ENCODE measurements around the gene SCUBE2. TPM values are rescaled to one million over a fixed set of nuclear protein-coding genes. Genes with fewer than 3 reads are reported as not detected.

Gene SCUBE2
- total and polyA plus RNA-seq, 2 experiments from 2014 or later = 1.3 to 3.5 TPM

DNA sequence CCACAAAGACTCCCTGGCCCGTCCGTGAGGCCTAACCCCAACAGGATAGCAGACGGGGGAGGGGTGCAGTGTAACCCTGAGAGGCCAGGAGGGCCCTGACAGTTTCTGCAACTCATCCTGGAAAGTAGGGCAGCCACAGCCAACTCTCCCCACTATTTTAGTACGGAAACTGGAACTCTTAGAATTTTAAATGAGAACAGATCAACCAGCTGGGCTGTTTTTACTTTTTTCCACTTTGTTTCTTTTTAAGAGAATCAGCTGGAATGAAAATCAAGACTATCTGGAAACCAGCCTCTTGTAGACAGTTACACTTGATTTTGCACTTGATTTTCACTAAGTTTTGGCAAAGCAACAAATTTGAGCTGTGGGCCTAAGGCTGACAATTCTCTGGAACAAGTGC is 44.9 kb downstream of the SCUBE2 start:
- Histone ChIP-seq H3K9ac (no peak overlapping the region), H3K9me3 (ENCODE audit: low read depth) (no peaks in the 10 kb centered on the region), H3K4me1 (ENCODE audit: insufficient read depth) (peaks cover 9% of the 10 kb centered on the region), H3K79me2 (ENCODE audit: insufficient read depth) (no peaks in the 10 kb centered on the region), H3K9me2 (ENCODE audit: insufficient read depth) (no peaks in the 10 kb centered on the region), H3K4me3 (no peak overlapping the region), H3K4me2 (ENCODE audit: unreplicated experiment) (no peak overlapping the region), H3K36me3 (ENCODE audit: low read depth) (no peaks in the 10 kb centered on the region), H2AFZ (no peak overlapping the region), H3K27ac (no peak overlapping the region), H4K20me1 (ENCODE audit: insufficient read depth) (no peaks in the 10 kb centered on the region), H3K27me3 (replicated peaks; ENCODE audit: insufficient read depth) (no peaks in the 10 kb centered on the region), H3F3A (ENCODE audit: insufficient read depth) (peaks cover 11% of the 10 kb centered on the region)
- in situ Hi-C loops (cut with MboI) = no loop called here
- 83 to 87% methylated on average over 4 of the region's 4 CpGs for WGBS, 2 experiments (ENCODE audit: low coverage in 1 of 2, low lambda C conversion rate in 2 of 2, missing lambda C conversion rate in 2 of 2)
- TF ChIP-seq EZH2 (IDR thresholded peaks at IDR 0.05; ENCODE audit: insufficient read depth, poor library complexity, severe bottlenecking) (no peak), EZH2phosphoT487 (IDR thresholded peaks at IDR 0.05; ENCODE audit: insufficient read depth, low read depth) (no peak)
- no peak for DNase-seq

DNA sequence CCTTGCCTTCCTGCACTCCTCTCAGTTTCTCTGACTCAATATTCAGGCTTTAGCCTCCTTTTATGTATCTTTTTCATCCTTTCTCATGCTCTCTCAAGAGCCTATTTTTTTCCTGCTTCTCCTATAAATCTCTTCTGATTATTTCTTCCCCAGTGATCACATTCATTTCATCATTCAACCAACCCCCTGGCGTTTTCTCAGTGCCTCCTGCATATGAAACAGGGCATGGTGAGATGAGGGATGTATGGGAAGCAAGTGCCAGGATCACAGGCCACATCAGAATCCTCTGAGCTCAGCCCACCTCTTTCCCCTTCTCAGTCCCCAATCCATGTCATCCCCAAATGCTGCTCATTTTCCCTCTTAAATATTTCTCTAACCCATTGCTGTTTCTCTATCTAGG is 48.9 kb downstream of the SCUBE2 start:
- Histone ChIP-seq H3K9ac (no peak overlapping the region), H3K79me2 (ENCODE audit: insufficient read depth) (no peaks in the 10 kb centered on the region), H3K4me2 (ENCODE audit: unreplicated experiment) (no peak overlapping the region), H3K4me1 (ENCODE audit: insufficient read depth) (no peaks in the 10 kb centered on the region), H3K9me2 (ENCODE audit: insufficient read depth) (no peaks in the 10 kb centered on the region), H3K4me3 (no peak overlapping the region), H3K27ac (no peak overlapping the region), H3F3A (ENCODE audit: insufficient read depth) (no peaks in the 10 kb centered on the region), H2AFZ (no peak overlapping the region), H3K36me3 (ENCODE audit: low read depth) (no peaks in the 10 kb centered on the region), H3K27me3 (replicated peaks; ENCODE audit: insufficient read depth) (no peaks in the 10 kb centered on the region), H4K20me1 (ENCODE audit: insufficient read depth) (no peaks in the 10 kb centered on the region), H3K9me3 (ENCODE audit: low read depth) (no peaks in the 10 kb centered on the region)
- DNase-seq = no peak
- in situ Hi-C loops (cut with MboI) = no loop called here
- no peak for TF ChIP-seq EZH2 (IDR thresholded peaks at IDR 0.05; ENCODE audit: insufficient read depth, poor library complexity, severe bottlenecking)
- TF ChIP-seq EZH2phosphoT487 (IDR thresholded peaks at IDR 0.05; ENCODE audit: insufficient read depth, low read depth) = no peak
- 83 to 84% methylated on average over 1 of the region's 1 CpG for WGBS, 2 experiments (ENCODE audit: low coverage in 1 of 2, low lambda C conversion rate in 2 of 2, missing lambda C conversion rate in 2 of 2)

DNA sequence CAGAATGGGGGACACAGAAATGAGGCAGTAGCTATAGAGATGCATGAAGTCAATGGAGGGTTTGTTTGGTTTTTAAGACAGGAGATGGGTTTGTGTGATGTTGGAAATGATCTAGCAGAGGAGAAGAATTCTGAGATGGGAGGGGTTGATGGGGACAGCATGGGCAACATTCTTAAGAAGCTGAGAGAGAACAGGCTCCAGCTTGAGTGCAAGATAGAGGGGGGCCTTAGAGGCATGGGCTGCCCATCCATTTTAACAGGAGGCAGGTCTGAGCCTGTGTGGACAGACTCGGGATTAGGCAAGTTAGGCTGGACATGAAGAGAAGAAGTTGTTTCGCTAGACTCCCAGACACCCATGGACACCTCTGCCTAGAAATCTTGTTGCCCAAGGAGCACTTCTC is 49.7 kb downstream of the SCUBE2 start:
- no peak overlapping the region for H3K27ac ChIP-seq
- no peaks in the 10 kb centered on the region for H3K79me2 ChIP-seq (ENCODE audit: insufficient read depth)
- H3K9ac ChIP-seq = no peak overlapping the region
- no peak overlapping the region for H3K4me3 ChIP-seq
- TF ChIP-seq EZH2 (IDR thresholded peaks at IDR 0.05; ENCODE audit: insufficient read depth, poor library complexity, severe bottlenecking) (no peak), EZH2phosphoT487 (IDR thresholded peaks at IDR 0.05; ENCODE audit: insufficient read depth, low read depth) (no peak)
- H3K4me2 ChIP-seq (ENCODE audit: unreplicated experiment) = no peak overlapping the region
- in situ Hi-C loops (cut with MboI) = no loop called here
- H3K9me3 ChIP-seq (ENCODE audit: low read depth) = no peaks in the 10 kb centered on the region
- H4K20me1 ChIP-seq (ENCODE audit: insufficient read depth) = no peaks in the 10 kb centered on the region
- no peaks in the 10 kb centered on the region for H3K27me3 ChIP-seq (replicated peaks; ENCODE audit: insufficient read depth)
- 82% methylated on average over 2 of the region's 2 CpGs for whole genome bisulfite sequencing, 2 experiments (ENCODE audit: low coverage in 1 of 2, low lambda C conversion rate in 2 of 2, missing lambda C conversion rate in 2 of 2)
- H3K9me2 ChIP-seq (ENCODE audit: insufficient read depth) = no peaks in the 10 kb centered on the region
- H3F3A ChIP-seq (ENCODE audit: insufficient read depth) = no peaks in the 10 kb centered on the region
- H2AFZ ChIP-seq = no peak overlapping the region
- H3K4me1 ChIP-seq (ENCODE audit: insufficient read depth) = no peaks in the 10 kb centered on the region
- H3K36me3 ChIP-seq (ENCODE audit: low read depth) = no peaks in the 10 kb centered on the region
- DNase-seq = no peak

DNA sequence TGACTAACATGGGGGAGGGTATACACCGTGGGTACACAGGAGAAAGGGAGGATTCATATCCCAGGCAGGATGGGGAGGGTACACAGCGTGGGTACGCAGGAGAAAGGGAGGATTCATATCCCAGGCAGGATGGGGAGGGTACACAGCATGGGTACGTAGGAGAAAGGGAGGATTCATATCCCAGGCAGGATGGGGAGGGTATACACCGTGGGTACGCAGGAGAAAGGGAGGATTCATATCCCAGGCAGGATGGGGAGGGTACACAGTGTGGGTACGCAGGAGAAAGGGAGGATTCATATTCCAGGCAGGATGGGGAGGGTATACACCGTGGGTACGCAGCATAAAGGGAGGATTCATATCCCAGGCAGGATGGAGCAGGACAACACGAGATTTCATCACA is 51.0 kb downstream of the SCUBE2 start:
- in situ Hi-C loops (cut with MboI) = no loop called here
- no peak for DNase-seq
- no peaks in the 10 kb centered on the region for H3K9me2 ChIP-seq (ENCODE audit: insufficient read depth)
- H3K4me1 ChIP-seq (ENCODE audit: insufficient read depth) = no peaks in the 10 kb centered on the region
- 82 to 86% methylated on average over 4 to 9 of the region's 10 CpGs for WGBS, 2 experiments (ENCODE audit: low coverage in 1 of 2, low lambda C conversion rate in 2 of 2, missing lambda C conversion rate in 2 of 2)
- no peaks in the 10 kb centered on the region for H3K79me2 ChIP-seq (ENCODE audit: insufficient read depth)
- H3F3A ChIP-seq (ENCODE audit: insufficient read depth) = no peaks in the 10 kb centered on the region
- H3K9ac ChIP-seq = no peak overlapping the region
- no peaks in the 10 kb centered on the region for H3K9me3 ChIP-seq (ENCODE audit: low read depth)
- H2AFZ ChIP-seq = no peak overlapping the region
- H3K4me3 ChIP-seq = no peak overlapping the region
- H3K27ac ChIP-seq = no peak overlapping the region
- TF ChIP-seq EZH2 (IDR thresholded peaks at IDR 0.05; ENCODE audit: insufficient read depth, poor library complexity, severe bottlenecking) (no peak), EZH2phosphoT487 (IDR thresholded peaks at IDR 0.05; ENCODE audit: insufficient read depth, low read depth) (no peak)
- no peaks in the 10 kb centered on the region for H4K20me1 ChIP-seq (ENCODE audit: insufficient read depth)
- H3K27me3 ChIP-seq (replicated peaks; ENCODE audit: insufficient read depth) = no peaks in the 10 kb centered on the region
- H3K36me3 ChIP-seq (ENCODE audit: low read depth) = no peaks in the 10 kb centered on the region
- H3K4me2 ChIP-seq (ENCODE audit: unreplicated experiment) = no peak overlapping the region

DNA sequence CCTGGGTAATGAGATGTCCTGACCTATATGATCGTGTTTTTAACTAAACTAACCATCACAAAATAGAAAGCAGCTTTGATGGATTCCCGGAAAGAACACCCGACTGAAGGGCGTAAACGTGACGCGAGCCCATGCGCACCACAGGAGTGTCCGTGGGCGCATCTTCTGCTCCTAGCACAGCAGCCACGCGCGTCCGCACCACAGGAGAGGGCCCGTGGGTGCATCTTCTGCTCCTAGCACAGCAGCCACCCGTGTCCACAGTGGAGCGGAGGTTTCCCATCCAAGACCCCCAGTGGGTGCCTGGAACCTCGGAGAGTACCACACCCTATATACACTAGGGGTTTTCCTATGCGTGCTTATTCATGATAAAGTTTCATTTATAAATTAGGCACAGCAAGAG is 51.5 kb downstream of the SCUBE2 start:
- in situ Hi-C loops (cut with MboI) = no loop called here
- Histone ChIP-seq H3K79me2 (ENCODE audit: insufficient read depth) (no peaks in the 10 kb centered on the region), H3K4me2 (ENCODE audit: unreplicated experiment) (no peak overlapping the region), H3K27me3 (replicated peaks; ENCODE audit: insufficient read depth) (no peaks in the 10 kb centered on the region), H3K9me2 (ENCODE audit: insufficient read depth) (no peaks in the 10 kb centered on the region), H3K9me3 (ENCODE audit: low read depth) (no peaks in the 10 kb centered on the region), H3F3A (ENCODE audit: insufficient read depth) (no peaks in the 10 kb centered on the region), H2AFZ (no peak overlapping the region), H3K36me3 (ENCODE audit: low read depth) (no peaks in the 10 kb centered on the region), H3K27ac (no peak overlapping the region), H4K20me1 (ENCODE audit: insufficient read depth) (no peaks in the 10 kb centered on the region), H3K4me3 (no peak overlapping the region), H3K4me1 (ENCODE audit: insufficient read depth) (no peaks in the 10 kb centered on the region), H3K9ac (no peak overlapping the region)
- TF ChIP-seq EZH2 (IDR thresholded peaks at IDR 0.05; ENCODE audit: insufficient read depth, poor library complexity, severe bottlenecking) = no peak
- no peak for TF ChIP-seq EZH2phosphoT487 (IDR thresholded peaks at IDR 0.05; ENCODE audit: insufficient read depth, low read depth)
- DNase-seq = no peak
- 92 to 95% methylated on average over 19 of the region's 19 CpGs for WGBS, 2 experiments (ENCODE audit: low coverage in 1 of 2, low lambda C conversion rate in 2 of 2, missing lambda C conversion rate in 2 of 2)
